GM21360 (cell line): Measurements from ENCODE around the gene PLCL2.

Experiments
- ATAC-seq: cut with Tn5 transposase; IDR thresholded peaks from one replicate; pipeline ENCODE4 v1.9.1; 2021; ENCODE audit warnings: mild to moderate bottlenecking, moderate library complexity; ENCODE audit not compliant: unreplicated experiment

PLCL2 gene

DNA sequence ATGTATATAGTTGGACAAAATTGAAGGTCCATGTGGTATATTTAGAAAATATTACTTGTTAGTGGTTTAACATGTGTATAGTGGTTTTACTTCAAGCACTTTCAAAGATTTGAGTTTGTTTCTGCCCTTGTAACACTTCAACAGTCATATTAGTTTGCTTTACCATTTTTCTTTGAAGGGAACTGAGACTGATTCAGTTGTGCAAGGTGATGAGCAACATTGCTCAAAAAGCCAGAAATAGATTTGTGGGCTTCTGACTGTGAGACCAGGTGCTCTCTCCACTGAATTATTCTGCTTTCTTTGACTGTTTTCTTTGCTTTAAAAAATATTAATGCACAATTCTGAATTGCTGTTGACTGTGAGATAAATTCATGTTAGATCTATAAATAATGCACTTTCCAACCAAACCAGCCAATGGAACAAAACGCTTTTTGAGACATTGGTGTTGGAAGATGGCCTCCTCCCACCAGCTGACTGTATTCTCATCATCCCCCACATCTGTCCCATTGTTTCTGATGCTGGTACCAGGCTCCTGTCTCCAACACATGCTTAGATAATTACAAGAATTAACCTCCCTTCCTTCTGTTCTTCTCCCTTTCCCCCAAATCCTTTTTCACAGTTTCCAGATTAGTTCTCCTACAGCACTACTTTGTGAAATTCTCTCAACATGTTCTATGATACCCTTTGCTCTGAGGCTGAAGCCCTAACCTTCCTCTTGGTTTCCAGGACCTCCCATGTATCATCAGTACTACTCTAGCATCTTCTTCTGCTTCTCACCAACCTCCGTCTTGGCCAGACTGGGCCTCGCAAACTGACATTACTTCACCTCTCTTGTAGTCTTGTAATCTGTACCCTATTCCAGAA is 27.9 kb downstream of the PLCL2 start:
- peak; percentile 84 for ATAC-seq

DNA sequence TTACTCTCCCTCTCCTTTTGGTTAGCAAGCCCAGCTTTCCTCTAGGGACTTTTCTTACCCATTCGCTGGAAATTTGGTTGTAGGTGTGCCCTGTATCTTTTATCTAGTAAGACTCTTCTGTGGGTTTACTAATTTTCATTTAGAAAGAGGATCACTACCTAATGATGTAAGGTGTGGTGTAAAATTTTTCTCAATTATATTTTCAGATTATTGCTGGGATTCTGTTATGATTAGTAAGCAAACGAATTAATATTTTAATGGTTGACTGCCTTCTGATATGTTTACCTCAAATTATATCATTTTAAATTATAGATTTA is 28.5 kb downstream of the PLCL2 start:
- no peak for ATAC-seq

GRCh38 chr3:16916840-16917239 is 32.1 kb downstream of the PLCL2 start:
- ATAC-seq, result no peak

- ATAC-seq, result no peak
These were observed 32.6 kb downstream of the PLCL2 start for GRCh38 chr3:16917256-16917935.

DNA sequence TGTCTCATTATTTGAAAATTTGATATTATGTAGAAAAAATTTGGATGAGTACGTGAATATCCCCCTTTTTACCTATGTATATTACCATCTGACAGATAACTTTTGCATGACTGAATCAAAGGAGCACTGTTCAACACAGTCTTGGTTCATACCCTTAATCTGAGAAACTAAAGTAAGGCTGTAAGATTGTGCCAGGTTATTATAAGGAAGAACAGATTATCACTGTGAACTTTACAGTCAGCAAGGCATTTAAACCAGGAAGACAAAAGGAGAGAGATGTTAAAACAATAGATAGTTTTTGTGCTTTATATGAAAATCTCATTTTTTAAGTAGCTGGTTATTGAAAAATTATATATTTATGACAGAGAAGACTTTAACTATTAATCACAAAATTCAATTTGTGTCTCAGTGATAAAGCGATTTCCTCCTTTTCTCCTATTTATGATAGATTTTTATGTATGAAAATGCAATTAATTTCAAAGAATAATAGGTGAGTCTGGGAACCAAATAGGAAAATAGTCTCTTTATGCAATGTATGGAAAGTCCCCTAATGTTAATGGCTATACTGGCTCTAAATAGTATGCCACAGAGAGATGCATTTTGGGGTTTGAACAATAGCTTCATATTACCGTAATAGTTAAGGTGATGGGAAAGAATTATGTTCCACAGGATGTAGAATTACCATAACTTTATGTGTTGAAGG is 33.4 kb downstream of the PLCL2 start:
- ATAC-seq, result no peak

GRCh38 chr3:16918683-16919025 is 33.9 kb downstream of the PLCL2 start:
- no peak for ATAC-seq

DNA sequence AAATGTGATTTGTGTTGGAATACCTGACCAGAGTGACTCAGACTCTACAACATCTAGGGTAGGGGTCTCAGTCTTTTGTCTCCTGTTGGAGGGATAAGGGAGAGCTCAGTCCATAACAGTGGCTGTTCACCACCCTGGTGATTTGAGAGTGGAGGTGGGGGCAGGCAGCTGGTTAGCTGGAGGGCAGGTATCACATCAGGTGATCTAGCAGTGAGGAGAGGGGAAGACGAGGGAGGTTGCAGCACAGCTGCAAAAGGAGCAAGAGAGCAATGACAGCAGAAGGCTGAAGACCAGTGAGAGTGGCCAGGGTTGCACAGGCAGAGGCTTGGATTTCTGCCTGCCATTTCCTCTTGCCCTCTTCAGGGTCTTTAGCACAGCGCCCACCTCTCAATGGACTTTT is 38.4 kb downstream of the PLCL2 start:
- ATAC-seq, result no peak

DNA sequence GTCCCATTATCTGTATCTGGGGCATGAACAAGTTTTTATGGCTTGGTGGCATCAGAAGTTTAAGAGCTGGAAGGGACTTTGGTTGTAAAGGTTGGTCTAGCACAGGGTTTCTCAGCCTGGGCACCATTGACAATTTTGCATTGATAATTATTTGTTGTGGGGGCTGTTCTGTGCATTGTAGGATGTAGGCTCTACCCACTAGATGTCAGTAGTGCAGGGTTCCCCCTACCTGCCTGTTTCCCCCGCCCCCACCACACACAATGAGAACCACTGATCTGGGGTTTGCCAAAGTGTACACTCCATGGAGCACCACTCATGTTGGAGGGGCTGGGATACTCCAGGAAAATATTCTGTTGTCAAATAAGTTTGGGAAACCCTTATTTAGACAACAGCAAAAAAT is 42.7 kb downstream of the PLCL2 start:
- ATAC-seq, result no peak

DNA sequence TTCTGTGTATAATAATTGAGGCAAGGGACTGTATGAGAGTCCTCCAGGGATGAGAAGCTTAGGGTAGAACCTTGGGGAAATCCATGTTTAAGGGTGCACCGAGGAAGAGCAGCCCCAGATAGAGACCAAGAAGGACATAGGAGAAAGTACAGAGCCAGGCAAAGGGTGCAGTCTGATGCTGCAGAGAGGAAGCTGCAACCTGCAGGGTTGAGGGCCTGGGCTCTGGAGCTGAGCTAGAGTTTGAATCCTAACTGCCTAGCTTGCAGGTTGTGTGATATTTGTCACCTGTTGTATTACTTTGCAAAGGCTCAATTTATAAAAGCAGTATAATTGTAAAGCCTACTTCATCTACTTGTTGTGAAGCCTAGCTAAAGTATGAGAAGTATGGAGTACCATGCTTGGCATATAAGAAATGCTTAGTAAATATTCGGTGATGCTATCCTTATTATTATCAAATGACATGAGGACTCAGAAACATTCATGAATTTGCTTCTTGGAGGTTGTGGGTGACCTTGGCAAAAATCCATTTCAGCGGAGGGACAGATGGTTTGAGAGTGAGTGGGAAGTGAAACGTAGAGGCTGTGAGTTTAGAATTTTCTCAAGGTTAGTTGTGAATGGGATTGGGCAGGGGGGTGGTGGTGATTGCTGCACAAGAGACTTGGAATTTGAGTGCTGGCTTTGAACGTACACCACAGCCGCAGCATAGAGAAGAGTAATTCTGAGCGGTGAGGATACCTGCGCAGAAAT is 43.8 kb downstream of the PLCL2 start:
- peak; percentile 41 for ATAC-seq

DNA sequence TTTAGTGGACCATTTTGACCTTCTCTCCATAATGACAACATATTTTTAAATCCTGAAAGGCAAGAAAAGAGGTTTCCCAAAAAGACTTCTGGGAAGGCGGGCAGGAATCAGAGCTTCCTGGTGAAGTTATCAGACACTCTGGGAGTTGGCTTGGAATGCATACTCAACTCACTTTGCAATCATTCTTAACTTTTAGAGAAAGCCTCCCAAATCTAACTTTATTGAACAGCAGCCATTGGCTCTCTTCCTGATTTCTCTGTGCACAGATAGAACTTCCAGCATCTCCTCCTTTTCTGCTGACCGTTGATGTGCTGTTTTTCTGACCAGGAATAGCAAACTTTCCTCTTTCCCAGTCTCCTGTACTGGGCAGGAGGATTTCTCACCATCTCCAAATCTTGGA is 44.6 kb downstream of the PLCL2 start:
- ATAC-seq, result no peak

DNA sequence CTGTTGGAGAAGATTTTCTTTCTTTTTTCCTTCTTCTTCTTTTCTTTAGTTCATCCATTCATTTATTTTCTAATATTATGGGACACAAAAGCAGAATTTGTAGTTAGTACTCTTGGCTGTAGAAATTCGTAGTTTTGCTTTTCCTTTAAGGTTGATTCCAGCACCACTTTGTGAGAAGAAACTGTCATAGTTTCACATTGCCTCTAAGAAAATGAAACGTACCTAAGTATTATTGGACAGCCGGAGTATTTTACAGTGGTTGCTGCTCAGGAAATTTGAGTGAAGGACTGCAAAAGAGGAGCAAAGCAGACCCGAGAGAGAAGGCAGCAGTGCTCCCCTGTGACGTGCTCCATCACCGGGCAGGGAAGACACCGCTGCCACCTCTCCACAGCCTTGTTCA is 48.1 kb downstream of the PLCL2 start:
- ATAC-seq, result peak; percentile 51

DNA sequence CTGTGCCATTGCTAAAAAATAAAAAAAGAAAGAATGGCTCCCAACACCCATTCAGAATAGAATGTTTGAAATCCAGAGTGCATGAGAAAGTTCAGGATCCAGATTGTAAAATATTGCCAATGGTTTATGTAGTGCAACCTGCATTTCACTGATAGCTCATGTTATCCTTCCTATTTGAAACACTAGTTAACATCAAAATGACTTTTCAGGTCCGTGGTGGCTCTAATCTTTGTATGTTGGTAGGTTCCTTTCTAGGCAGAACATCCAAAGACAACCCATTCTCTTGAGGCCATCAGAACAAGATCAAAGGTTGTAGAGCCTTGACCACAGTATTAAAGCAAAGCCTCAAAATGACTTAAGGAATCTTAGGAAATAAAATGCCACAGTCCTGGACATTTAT is 51.0 kb downstream of the PLCL2 start:
- no peak for ATAC-seq

GRCh38 chr3:16936233-16936632 is 51.5 kb downstream of the PLCL2 start:
- no peak for ATAC-seq

DNA sequence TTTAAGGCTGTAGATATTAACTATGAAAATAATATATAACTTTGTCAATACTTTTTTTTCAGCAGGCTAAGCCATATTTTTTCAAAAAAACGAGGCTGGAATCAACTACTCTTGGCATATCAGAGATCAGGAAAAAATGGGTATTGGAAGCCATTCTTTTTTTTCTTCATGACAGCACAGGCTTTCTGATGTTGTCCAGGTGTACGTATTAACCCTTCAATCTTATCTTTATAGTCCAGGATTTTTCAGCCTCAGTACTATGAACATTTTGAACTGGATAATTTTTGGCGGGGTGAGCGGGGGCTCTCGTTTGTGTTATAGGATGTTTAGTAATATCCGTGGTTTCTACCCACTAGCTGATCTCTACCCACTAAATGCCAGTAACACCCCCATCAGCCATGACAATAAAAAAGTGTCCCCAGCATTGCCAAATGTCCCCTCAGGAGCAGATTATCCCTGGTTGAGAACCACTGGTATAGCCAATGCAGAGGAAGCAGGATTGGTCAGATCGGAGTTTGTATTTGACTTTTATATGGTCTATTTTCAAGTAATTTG is 52.0 kb downstream of the PLCL2 start:
- ATAC-seq, result no peak

DNA sequence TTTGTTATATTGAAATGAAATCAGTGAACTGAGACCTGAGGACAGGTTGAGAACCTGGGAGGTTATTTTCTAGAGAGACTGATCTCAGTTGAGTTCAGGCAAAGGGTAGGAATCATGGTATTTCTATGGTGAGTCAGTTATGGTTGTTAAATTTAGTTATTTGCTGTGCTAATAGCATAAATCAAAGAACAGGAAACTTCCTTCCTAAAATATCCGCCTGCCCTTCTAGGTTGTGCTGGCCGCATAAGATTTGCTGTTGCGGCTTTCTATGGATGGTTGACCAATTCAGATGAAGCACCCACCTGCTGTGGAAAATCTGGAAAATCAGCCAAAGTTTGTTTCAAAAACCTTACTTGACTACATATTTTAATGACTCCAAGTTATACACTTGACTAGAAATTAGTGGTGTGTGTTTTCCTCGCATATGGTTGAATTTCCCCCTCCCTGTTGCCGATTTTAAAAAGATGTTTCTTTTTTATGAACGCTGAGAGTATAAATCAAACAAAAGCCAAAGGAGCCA is 52.6 kb downstream of the PLCL2 start:
- ATAC-seq, result no peak

GRCh38 chr3:16940769-16941700 is 56.3 kb downstream of the PLCL2 start:
- no peak for ATAC-seq

- no peak for ATAC-seq
These were observed 58.2 kb downstream of the PLCL2 start for GRCh38 chr3:16942955-16943354.

DNA sequence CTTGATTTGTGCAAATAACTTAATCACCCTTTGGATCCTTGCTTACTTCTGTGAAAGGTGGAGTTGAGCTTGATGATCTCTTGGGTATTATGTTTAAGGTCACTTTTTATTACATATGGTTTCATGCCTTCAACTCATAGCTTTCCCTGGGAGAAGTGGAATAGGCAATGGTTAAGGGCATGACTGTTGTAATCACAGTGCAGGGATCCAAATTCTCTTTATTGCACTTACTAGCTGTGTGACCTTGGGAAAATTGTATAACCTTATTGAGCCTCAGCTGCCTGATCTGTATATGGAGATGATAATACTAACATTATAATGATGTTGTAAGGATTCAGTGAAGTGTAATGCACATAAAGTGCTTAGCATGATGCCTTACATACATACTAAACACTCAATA is 59.1 kb downstream of the PLCL2 start:
- ATAC-seq, result no peak

DNA sequence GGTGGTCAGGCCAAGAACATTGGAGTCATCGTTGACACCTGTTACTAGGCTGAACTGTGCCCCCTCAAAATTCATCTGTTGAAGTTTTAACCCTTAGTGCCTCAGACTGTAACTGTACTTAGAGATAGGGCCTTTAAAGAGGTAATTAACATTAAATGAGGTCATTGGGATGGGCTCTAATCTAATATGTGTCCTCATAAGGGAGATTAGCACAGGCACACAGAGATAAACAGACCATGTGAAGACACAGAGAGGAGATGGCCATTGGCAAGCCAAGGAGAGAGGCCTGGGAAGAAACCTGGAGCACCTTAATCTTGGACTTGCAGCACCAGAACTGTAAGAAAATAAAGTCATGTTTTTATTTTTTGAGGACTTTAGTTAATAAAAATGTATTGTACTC is 59.6 kb downstream of the PLCL2 start:
- ATAC-seq, result no peak

DNA sequence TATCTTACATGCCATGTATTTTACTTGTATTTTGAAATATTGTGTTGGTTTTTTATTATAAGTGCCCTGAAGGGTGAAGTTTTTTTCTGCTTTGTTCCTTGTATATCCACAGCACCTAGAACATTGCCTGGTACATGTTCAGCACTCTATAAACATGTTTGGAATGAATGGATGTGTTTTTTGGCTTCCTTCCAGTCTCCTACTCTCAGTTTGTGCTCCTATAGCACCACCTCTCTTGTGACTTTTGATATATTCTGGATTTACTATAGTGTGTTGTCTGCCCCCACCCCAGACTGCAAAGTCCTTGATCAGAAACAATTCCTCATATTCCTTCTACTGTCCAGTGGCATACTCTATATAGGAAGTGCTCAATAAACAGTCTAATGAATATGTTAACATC is 60.6 kb downstream of the PLCL2 start:
- no peak for ATAC-seq
